HG03280 (cell line): Measurements from ENCODE around the gene RASAL3.
"Not testable (repeated sequence)": the region's sequence is repeated elsewhere in the genome, so short reads cannot be mapped to it uniquely, and the experiment has no call there.

Source experiments
- ATAC-seq: cut with Tn5 transposase; IDR thresholded peaks from one replicate; pipeline ENCODE4 v1.9.1; 2021; ENCODE audit warnings: mild to moderate bottlenecking, moderate library complexity; ENCODE audit not compliant: unreplicated experiment

Gene RASAL3

GRCh38 chr19:15421721-15422260 lies 42.6 kb downstream of the RASAL3 start:
- ATAC-seq = no peak

GRCh38 chr19:15421136-15421695 lies 43.1 kb downstream of the RASAL3 start:
- ATAC-seq = no peak

GRCh38 chr19:15419413-15420025 lies 44.8 kb downstream of the RASAL3 start:
- ATAC-seq = no peak

GRCh38 chr19:15418579-15419412 lies 45.5 kb downstream of the RASAL3 start, which contains the start of gene AKAP8L:
TSS of gene AKAP8L (minus strand) at chr19:15418988. CDS start at chr19:15418923, 65 bp downstream.
- ATAC-seq = peak; percentile 92

- no peak for ATAC-seq
These were observed 46.1 kb downstream of the RASAL3 start for GRCh38 chr19:15418231-15418578.

GRCh38 chr19:15417699-15418098 lies 46.6 kb downstream of the RASAL3 start:
- no peak for ATAC-seq

- ATAC-seq = no peak
These were observed 51.5 kb downstream of the RASAL3 start for GRCh38 chr19:15412832-15413231.

GRCh38 chr19:15411351-15411750 lies 53.0 kb downstream of the RASAL3 start:
- not testable (repeated sequence) for ATAC-seq

- no peak for ATAC-seq
These were observed 59.5 kb downstream of the RASAL3 start for GRCh38 chr19:15404780-15405211.

- ATAC-seq = no peak
These were observed 60.1 kb downstream of the RASAL3 start for GRCh38 chr19:15404097-15404779.

- no peak for ATAC-seq
These were observed 61.2 kb downstream of the RASAL3 start for GRCh38 chr19:15403151-15403531.

GRCh38 chr19:15402411-15403150 lies 61.8 kb downstream of the RASAL3 start:
- no peak for ATAC-seq
